Liver (tissue), 3 donors: Measurements from ENCODE around the gene CAMK1D.

Experiments
- TAF1 ChIP-seq: conservative IDR thresholded peaks from 2 replicates; pipeline ENCODE4 v1.6.1; 2016; ENCODE audit warnings: antibody characterized with exemption, mild to moderate bottlenecking
- TF ChIP-seq, protein P1 (sequence below): fragments of 150-350 bp; IDR thresholded peaks from 2 replicates; pipeline ENCODE4 v1.5.1; 2017; ENCODE audit warnings: improper control_type of control experiment, low read depth, low read length; ENCODE audit not compliant: missing input control
- TF ChIP-seq, protein P2 (sequence below): IDR thresholded peaks from 2 replicates; pipeline ENCODE4 v1.6.1; 2016; ENCODE audit warnings: antibody characterized with exemption
- donor health status: healthy.
- donor health status: healthy.

DNA sequence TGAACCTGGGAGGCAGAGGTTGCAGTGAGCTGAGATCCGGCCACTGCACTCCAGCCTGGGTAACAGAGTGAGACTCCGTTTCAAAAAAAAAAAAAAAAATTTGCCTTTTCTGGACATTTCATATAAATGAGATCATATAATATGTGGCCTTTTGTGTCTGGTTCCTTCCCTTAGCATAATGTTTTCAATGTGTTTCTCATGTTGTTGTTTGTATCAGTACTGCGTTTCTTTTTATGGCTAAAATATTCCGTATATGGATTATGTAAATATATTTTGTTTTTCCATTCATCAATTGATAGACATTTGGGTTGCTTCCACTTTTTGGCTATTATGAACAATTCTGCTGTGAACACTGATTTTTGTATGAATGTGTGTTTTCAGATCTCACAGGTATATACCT, 394.6 kb downstream of the CAMK1D start:
- TF ChIP-seq, protein P1, sequence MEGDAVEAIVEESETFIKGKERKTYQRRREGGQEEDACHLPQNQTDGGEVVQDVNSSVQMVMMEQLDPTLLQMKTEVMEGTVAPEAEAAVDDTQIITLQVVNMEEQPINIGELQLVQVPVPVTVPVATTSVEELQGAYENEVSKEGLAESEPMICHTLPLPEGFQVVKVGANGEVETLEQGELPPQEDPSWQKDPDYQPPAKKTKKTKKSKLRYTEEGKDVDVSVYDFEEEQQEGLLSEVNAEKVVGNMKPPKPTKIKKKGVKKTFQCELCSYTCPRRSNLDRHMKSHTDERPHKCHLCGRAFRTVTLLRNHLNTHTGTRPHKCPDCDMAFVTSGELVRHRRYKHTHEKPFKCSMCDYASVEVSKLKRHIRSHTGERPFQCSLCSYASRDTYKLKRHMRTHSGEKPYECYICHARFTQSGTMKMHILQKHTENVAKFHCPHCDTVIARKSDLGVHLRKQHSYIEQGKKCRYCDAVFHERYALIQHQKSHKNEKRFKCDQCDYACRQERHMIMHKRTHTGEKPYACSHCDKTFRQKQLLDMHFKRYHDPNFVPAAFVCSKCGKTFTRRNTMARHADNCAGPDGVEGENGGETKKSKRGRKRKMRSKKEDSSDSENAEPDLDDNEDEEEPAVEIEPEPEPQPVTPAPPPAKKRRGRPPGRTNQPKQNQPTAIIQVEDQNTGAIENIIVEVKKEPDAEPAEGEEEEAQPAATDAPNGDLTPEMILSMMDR, result no peak
- TF ChIP-seq, protein P2, sequence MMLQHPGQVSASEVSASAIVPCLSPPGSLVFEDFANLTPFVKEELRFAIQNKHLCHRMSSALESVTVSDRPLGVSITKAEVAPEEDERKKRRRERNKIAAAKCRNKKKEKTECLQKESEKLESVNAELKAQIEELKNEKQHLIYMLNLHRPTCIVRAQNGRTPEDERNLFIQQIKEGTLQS, result no peak
- no peak for TF ChIP-seq TAF1
